Progenitor cell of endocrine pancreas (in vitro differentiated cells): ENCODE data around the gene POC1B. TPM values are rescaled to one million over a fixed set of nuclear protein-coding genes. Genes with fewer than 3 reads are reported as not detected.

ENCODE experiments used
- DNase-seq: peaks from one replicate; pipeline ENCODE4 v3.0.0; 2021; ENCODE audit warnings: low spot score; ENCODE audit not compliant: unreplicated experiment
- H3K27ac Mint-ChIP-seq: 2 replicates; pipeline ENCODE4 v1.8.0; 2021; ENCODE audit warnings: mild to moderate bottlenecking, moderate library complexity, mixed read lengths
- H3K27me3 Mint-ChIP-seq: 2 replicates; pipeline ENCODE4 v1.8.0; 2021; ENCODE audit warnings: mixed read lengths
- H3K36me3 Mint-ChIP-seq: 2 replicates; pipeline ENCODE4 v1.8.0; 2022; ENCODE audit warnings: mixed read lengths; ENCODE audit not compliant: insufficient read depth
- H3K4me1 Mint-ChIP-seq: 2 replicates; pipeline ENCODE4 v1.8.0; 2021; ENCODE audit warnings: low read depth, mixed read lengths
- H3K4me3 Mint-ChIP-seq: 2 replicates; pipeline ENCODE4 v1.8.0; 2021; ENCODE audit warnings: low read depth, mild to moderate bottlenecking, moderate library complexity, mixed read lengths
- H3K9me3 Mint-ChIP-seq: 2 replicates; pipeline ENCODE4 v1.8.0; 2021; ENCODE audit warnings: low read depth, mixed read lengths
- CTCF ChIP-seq: fragments of 200-600 bp; sonication (generic); IDR thresholded peaks from one replicate; pipeline ENCODE4 v1.5.0; 2021; ENCODE audit warnings: antibody characterized with exemption, mild to moderate bottlenecking; ENCODE audit not compliant: unreplicated experiment
- total RNA-seq: library from RNA; stranded (reverse); gene quantifications from 2 replicates; pipeline ENCODE4 v1.2.1, GENCODE V29; 2021

The POC1B gene
- total RNA-seq, 1 donor from 2014 or later, result 34.4 TPM

- TF ChIP-seq CTCF, result no peak
- Mint-ChIP-seq H3K4me3 (no peak overlapping the region), H3K27me3 (no peaks in the 10 kb centered on the region), H3K27ac (no peak overlapping the region), H3K9me3 (peaks cover 4% of the 10 kb centered on the region), H3K4me1 (peaks cover 23% of the 10 kb centered on the region), H3K36me3 (peaks cover 18% of the 10 kb centered on the region)
- DNase-seq, result no peak
Measured at GRCh38 chr12:89448526-89448925, 77.3 kb downstream of the POC1B start.

- peaks cover 25% of the 10 kb centered on the region for H3K9me3 Mint-ChIP-seq
- H3K4me3 Mint-ChIP-seq, result no peak overlapping the region
- H3K27me3 Mint-ChIP-seq, result no peaks in the 10 kb centered on the region
- H3K27ac Mint-ChIP-seq, result no peak overlapping the region
- TF ChIP-seq CTCF, result no peak
- peaks cover 47% of the 10 kb centered on the region for H3K36me3 Mint-ChIP-seq
- DNase-seq, result no peak
- H3K4me1 Mint-ChIP-seq, result no peaks in the 10 kb centered on the region
Measured at GRCh38 chr12:89439941-89440340, 85.9 kb downstream of the POC1B start.

- H3K27ac Mint-ChIP-seq, result no peak overlapping the region
- no peaks in the 10 kb centered on the region for H3K4me1 Mint-ChIP-seq
- H3K4me3 Mint-ChIP-seq, result no peak overlapping the region
- no peaks in the 10 kb centered on the region for H3K27me3 Mint-ChIP-seq
- peaks cover 43% of the 10 kb centered on the region for H3K36me3 Mint-ChIP-seq
- no peak for TF ChIP-seq CTCF
- no peak for DNase-seq
- H3K9me3 Mint-ChIP-seq, result peaks cover 21% of the 10 kb centered on the region
Measured at GRCh38 chr12:89437231-89437630, 88.6 kb downstream of the POC1B start.

GRCh38 chr12:89436062-89436461, 89.8 kb downstream of the POC1B start:
- no peaks in the 10 kb centered on the region for H3K4me1 Mint-ChIP-seq

GRCh38 chr12:89433634-89434033, 92.2 kb downstream of the POC1B start:
- no peaks in the 10 kb centered on the region for H3K27me3 Mint-ChIP-seq
- no peak for TF ChIP-seq CTCF
- H3K36me3 Mint-ChIP-seq, result peaks cover 25% of the 10 kb centered on the region
- H3K4me1 Mint-ChIP-seq, result peaks cover 3% of the 10 kb centered on the region
- H3K4me3 Mint-ChIP-seq, result no peak overlapping the region
- peaks cover 7% of the 10 kb centered on the region for H3K9me3 Mint-ChIP-seq
- peak overlapping the region; percentile 4 for H3K27ac Mint-ChIP-seq
- no peak for DNase-seq

More at GRCh38 chr12:89436062-89436461, 89.8 kb downstream of the POC1B start:
- no peak for DNase-seq
- TF ChIP-seq CTCF, result no peak
- H3K27ac Mint-ChIP-seq, result no peak overlapping the region
- H3K4me3 Mint-ChIP-seq, result no peak overlapping the region
- peaks cover 32% of the 10 kb centered on the region for H3K36me3 Mint-ChIP-seq
- H3K9me3 Mint-ChIP-seq, result peaks cover 15% of the 10 kb centered on the region
- no peaks in the 10 kb centered on the region for H3K27me3 Mint-ChIP-seq
